HG03159 (cell line): Measurements from ENCODE around the gene TMED10.
A peak's percentile ranks its signal among the peaks of the same experiment; 100 is the strongest.
"Not testable (repeated sequence)": the region's sequence is repeated elsewhere in the genome, so short reads cannot be mapped to it uniquely, and the experiment has no call there.

Experiments used
- ATAC-seq: cut with Tn5 transposase; IDR thresholded peaks from one replicate; pipeline ENCODE4 v1.9.1; 2021; ENCODE audit warnings: mild to moderate bottlenecking, moderate library complexity; ENCODE audit not compliant: unreplicated experiment

Gene TMED10

DNA sequence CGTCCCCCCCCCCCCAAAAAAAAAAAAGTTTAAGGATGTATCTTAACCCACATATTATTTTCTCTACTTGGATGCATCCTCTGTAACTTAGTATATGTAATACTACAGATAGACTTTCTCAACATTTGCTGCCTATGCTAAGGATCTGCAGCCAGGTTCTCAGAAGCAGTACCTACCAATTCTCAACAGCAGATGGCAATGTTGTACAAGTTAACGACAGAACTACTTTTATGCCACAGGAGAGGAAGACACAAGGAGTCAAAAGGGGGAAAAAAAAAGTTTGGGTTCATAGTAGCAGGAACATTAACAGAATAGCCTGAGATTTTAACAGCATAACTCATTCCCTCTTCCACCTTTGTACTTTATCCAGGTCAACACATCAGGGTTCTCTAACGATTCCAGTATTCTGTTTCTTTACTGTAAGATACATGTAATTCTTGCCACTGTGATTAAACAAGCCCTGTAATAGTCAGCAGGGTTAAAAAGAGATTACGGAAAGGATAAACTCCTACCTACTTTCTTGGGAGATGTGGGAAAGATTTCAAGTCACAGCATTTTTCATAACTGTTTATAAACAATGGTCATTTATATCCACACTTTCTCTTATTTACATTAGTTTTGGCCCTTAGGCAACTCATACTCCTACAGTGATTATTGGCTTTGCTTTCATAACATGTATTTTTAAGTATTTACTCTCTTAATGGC is 43.9 kb downstream of the TMED10 start:
- ATAC-seq = no peak

DNA sequence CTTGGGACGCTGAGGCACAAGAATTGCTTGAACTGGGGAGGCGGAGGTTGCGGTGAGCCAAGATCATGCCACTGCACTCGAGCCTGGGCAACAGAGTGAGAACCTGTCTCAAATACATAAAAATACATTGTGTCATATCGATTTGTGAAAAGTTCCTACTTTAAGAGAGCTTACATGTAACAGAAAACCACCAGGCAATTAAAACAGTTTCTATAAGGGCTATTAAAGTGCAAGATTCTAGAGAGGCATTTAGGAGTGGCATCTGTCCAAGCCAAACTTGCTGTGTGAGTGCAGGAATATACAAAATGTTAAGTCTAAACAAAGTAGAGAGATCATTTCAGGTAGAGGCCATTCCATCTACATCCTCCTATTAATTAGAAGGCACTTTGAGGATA is 47.8 kb downstream of the TMED10 start:
- ATAC-seq = no peak

DNA sequence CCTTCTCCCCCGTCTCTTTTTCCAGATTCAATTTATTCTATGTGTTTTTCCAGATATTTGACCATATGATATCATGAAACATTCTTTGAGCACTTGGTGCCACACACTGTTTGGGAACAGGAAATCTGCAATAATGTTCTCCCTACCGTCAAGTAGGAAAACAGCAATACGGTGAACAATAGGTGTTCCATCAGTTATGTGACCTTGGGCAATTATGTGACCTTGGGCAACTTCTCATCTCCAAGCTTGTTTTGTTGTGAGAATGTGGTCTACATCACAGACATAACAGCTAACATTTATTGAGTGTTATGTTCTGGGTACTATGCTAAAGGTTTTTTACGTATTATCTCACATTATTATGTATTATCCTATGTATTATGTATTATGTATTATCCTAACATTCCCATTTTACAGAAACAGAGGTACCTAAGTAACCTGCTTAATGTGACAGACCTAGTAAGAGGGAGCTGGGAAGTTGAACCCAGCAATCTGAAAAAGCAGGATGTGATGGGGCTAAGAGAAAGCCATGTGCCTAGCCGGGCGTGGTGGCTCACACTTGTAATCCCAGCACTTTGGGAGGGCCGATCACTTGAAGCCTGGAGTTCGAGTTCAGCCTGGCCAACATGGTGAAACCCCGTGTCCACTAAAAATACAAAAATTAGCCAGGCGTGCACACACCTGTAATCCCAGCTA is 48.4 kb downstream of the TMED10 start:
- ATAC-seq = no peak

DNA sequence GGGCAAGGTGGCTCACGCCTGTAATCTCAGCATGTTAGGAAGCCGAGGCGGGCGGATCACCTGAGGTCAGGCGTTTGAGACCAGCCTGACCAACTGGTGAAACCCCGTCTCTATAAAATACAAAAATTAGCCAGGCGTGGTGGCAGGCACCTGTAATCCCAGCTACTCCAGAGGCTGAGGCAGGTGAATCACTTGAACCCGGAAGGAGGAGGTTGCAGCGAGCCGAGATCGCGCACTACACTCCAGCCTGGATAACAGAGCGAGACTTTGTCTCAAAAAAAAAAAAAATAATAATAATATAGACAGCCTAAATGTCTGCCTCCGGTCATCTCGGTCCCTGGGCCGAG is 49.0 kb downstream of the TMED10 start:
- not testable (repeated sequence) for ATAC-seq

- peak; percentile 89 for ATAC-seq
Observed at GRCh38 chr14:75126679-75127473, 49.5 kb downstream of the TMED10 start, which contains the start of gene NEK9. NEK9 (minus strand) TSS chr14:75127048; CDS start chr14:75126921, 127 bp downstream.

- no peak for ATAC-seq
Observed at GRCh38 chr14:75126121-75126544, 50.3 kb downstream of the TMED10 start.

DNA sequence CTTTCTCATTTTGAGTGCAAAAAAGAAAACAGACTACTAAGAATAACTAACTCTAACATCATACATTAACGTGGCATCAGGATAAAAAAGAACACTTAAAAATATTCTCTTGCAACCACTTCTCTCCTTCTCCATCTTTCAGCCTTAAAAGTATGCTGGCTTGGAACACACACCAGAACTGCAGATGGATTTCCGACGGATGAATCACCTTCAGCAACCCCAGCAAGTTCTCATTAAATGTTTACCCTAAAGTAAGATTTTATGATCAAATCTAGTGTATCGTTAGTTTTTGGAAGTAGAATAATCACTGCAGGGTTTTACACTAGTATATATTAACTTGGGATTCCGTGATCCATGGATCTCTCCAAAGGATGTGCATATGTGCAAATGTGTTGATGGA is 50.8 kb downstream of the TMED10 start:
- ATAC-seq = no peak

DNA sequence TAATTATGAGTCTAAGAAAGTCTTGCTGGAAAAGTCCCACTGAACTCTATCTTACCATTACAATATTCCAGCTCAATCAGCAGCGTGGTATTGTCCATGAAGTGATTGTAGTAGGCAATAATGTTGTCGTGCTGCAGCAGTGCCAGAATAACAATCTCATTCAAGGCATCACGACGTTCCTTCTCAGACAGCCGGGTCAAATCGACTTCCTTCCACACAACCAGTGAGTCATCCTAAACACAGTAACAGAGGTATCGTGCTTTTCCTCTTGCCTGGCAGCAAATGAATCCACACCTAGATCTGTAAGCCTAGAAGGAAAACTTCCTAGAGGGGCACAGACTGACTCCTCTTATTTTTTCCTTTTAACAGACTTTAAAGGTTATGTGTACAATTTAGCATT is 52.4 kb downstream of the TMED10 start:
- no peak for ATAC-seq

GRCh38 chr14:75121552-75121951 is 54.9 kb downstream of the TMED10 start:
- no peak for ATAC-seq

DNA sequence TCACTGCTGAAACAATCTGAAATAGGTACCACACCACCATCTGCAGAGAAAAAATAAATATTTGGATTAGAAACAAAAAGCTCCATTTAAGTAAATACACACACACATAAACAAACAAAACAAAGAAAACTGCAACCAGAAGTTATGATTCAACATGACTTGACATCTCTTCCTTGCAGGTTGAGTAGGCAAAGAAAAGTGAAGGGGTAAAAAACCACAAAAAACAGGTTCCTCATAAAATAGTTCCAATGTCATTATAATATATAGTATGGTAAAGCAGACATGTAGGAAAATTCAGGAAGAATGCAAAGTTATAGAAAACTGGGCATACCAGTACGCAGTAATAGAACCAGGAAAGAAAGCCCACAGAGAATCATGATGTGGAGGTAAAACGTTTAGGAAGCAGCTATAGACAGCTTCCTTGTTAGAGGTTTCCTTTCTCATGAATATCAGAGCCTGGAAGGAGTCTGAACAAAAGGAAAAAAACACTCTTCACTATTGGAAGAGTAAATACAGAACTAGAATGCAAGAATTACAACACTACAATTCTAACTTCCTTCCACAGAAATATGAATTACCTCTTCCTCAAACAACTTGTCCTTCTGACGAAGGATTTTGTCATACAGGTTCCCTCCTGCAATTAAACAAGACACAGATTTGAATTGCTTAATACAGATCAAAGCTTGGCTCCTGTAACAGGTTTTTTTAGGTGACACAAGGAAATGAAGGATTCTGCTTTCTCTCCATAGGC is 55.7 kb downstream of the TMED10 start:
- ATAC-seq = no peak

DNA sequence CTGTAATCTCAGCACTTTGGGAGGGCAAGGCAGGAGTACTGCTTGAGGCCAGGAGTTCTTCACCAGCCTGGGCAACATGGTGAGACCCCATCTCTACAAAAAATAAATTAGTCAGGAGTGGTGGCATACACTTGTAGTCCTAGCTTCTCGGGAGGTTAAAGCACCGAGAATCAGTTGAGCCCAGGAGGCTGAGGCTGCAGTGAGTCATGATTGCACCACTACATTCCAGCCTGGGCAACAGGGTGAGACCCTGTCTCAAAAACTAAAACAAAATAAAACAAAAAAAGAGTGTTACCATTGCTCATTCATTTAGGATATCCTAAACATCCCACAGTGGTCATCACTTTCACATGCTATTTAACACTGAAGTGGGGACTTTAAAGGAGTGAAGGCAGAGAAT is 57.4 kb downstream of the TMED10 start:
- ATAC-seq = no peak

DNA sequence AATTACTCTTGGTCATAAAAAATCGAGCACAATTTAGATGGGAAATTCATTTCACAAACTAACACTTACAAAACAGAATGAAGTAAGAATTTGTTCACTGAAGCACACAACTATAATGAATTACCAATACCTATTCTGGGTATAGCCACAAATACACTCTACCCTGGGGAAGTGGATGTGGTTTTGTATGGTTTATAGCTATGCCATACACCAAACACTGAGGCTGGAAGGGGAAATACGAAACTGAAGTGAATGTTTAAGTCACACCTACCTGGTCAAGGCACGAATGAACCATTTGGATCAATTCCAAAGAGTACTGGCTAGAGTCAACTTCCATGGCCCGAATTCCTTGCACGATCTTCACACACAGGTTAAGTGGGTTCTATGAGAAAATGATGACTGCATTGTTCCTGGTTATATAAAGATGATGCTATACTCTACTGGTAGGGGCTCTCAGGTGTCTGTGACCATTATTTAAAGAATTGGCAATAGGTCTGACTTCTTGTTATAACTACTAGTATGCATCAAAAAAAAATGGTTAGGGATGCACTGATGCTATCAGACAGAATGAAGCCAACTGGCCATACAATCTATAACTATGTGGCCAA is 62.4 kb downstream of the TMED10 start:
- no peak for ATAC-seq

- no peak for ATAC-seq
Observed at GRCh38 chr14:75109877-75110276, 66.5 kb downstream of the TMED10 start.

- ATAC-seq = no peak
Observed at GRCh38 chr14:75107186-75107585, 69.2 kb downstream of the TMED10 start.

DNA sequence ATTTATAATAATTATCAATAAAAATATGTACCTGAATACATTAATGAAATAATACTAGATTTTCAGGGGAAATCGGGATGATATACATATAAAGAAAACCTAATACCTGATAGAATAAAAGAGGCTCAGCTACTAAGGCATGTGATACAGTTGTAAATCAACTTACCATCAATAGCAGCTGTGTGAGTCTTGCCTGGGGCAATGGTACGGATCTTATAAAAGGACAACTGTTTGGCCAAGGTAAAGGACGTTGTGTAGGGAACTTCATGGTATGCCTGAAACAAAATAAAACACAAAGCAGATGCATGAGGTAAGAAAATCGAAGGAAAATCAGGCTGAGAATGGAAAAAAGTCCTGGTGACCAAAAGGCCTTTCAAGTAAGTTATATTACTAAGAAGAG is 74.9 kb downstream of the TMED10 start:
- ATAC-seq = no peak

- no peak for ATAC-seq
Observed at GRCh38 chr14:75098682-75099081, 77.7 kb downstream of the TMED10 start.

DNA sequence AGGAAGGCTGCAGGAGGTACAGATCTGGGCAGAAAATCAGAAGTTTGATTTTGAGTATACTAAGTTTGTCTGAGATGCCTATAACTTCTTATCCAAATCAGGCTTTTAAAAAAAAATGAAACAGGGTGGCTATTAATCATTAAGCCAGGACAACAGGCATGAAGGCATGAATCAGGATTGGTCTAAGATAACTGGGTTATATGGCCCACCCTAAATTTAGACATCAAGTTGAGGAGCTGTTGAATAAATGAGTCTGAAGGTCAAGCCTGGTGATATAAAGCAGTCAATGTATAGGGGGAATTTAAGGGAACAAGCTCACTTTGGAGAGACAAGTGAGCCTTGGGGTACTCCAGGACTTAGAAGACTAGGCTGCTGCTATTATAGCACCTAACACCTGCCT is 78.2 kb downstream of the TMED10 start:
- ATAC-seq = no peak

- ATAC-seq = no peak
Observed at GRCh38 chr14:75096959-75097358, 79.5 kb downstream of the TMED10 start.

DNA sequence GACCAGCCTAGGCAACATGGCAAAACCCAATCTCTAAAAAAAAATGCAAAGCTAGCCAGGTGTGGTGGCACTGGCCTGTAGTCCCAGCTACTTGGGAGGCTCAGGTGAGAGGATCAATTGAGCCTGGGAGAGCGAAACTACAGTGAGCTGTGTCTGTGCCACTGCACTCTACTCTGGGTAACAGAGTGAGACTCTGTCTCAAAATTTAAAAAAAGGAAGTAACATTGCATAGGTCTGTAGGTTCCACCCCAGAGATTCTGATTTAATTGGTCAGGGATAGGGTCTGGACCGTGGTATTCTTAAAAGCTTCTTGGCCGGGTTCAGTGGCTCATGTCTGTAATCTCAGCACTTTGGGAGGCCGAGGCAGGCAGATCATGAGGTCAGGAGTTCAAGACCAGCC is 80.7 kb downstream of the TMED10 start:
- no peak for ATAC-seq

- no peak for ATAC-seq
Observed at GRCh38 chr14:75094896-75095295, 81.5 kb downstream of the TMED10 start.

- no peak for ATAC-seq
Observed at GRCh38 chr14:75092698-75093097, 83.7 kb downstream of the TMED10 start.
